Small intestine (tissue), 7 donors: ENCODE measurements around the gene MXRA7. TPM values are rescaled to one million over a fixed set of nuclear protein-coding genes. Genes with fewer than 3 reads are reported as not detected.
"Not testable (repeated sequence)": the region's sequence is repeated elsewhere in the genome, so short reads cannot be mapped to it uniquely, and the experiment has no call there.

Experiments
- DNase-seq, 2 donors: peaks; one replicate each; pipeline versions ENCODE4 v3.0.0 to v3.0.0-alpha.2; 2013
- FAIRE-seq: peaks from 2 replicates; lab custom pipeline; 2012; peaks lifted over from hg19 to GRCh38; lab: Jason Lieb, UNC
- H3K27ac ChIP-seq, 3 donors: one replicate each; pipeline ENCODE4 v1.5.1; 2013; ENCODE audit warnings: low read length in 2 of 3, mild to moderate bottlenecking in 2 of 3, control low read depth in 1 of 3, inconsistent platforms in 1 of 3, low read depth in 1 of 3, moderate library complexity in 1 of 3
- H3K27me3 ChIP-seq, 3 donors: one replicate each; pipeline ENCODE4 v1.6.1; 2013; ENCODE audit warnings: low read length in 3 of 3, inconsistent platforms in 1 of 3; ENCODE audit not compliant: control insufficient read depth in 3 of 3, insufficient read depth in 3 of 3
- H3K36me3 ChIP-seq, 3 donors: one replicate each; pipeline ENCODE4 v1.6.1; 2013; ENCODE audit warnings: low read length in 3 of 3, inconsistent platforms in 1 of 3, low read depth in 1 of 3, mild to moderate bottlenecking in 1 of 3, moderate library complexity in 1 of 3; ENCODE audit not compliant: control insufficient read depth in 3 of 3, insufficient read depth in 2 of 3
- H3K4me1 ChIP-seq, 3 donors: one replicate each; pipeline ENCODE4 v1.6.1; 2013; ENCODE audit warnings: low read length in 2 of 3, inconsistent platforms in 1 of 3, low read depth in 1 of 3, mild to moderate bottlenecking in 1 of 3, moderate library complexity in 1 of 3; ENCODE audit not compliant: control insufficient read depth in 3 of 3, insufficient read depth in 2 of 3
- H3K4me3 ChIP-seq, 3 donors: one replicate each; pipeline ENCODE4 v1.5.1; 2013; ENCODE audit warnings: low read length in 3 of 3, control low read depth in 1 of 3, inconsistent platforms in 1 of 3, low read depth in 1 of 3, mild to moderate bottlenecking in 1 of 3, moderate library complexity in 1 of 3
- H3K9me3 ChIP-seq, 2 donors: one replicate each; pipeline ENCODE4 v1.6.1; 2013; ENCODE audit warnings: low read depth in 1 of 2, low read length in 1 of 2; ENCODE audit not compliant: control insufficient read depth in 2 of 2, insufficient read depth in 1 of 2
- WGBS, 3 donors: extraction: QIAGEN DNeasy Blood & Tissue Kit; methylation state at CpG; one replicate each; pipeline ENCODE4 v1.1.7; 2013; 5-methylcytosine and 5-hydroxymethylcytosine counted together
- polyA plus RNA-seq, 4 donors: library from polyadenylated mRNA; stranded (reverse) in 3 of 4; unstranded in 1 of 4; fragments of 200-250 nt in 3 of 4; fragments of 120-200 nt in 1 of 4; gene quantifications; one replicate each; pipeline versions ENCODE4 v1.2.1 to v1.2.3, GENCODE V29; 2013
- donor health status: healthy with polysubstance abuse.
- donor health status: control.
- donor health status: control.
- donor health status: Bipolar disorder and iron deficiency.
- donor health status: healthy.

MXRA7 gene
- polyA plus RNA-seq, 4 donors, result 3.1 to 40.1 (median 23.8) TPM

GRCh38 chr17:76723812-76724211 lies 13.0 kb upstream of the MXRA7 start:
- 95 to 96% (median 96%) methylated on average over 9 of the region's 9 CpGs for WGBS, 3 donors
- H3K9me3 ChIP-seq, result no peaks in the 10 kb centered on the region
- H3K4me3 ChIP-seq, result no peak overlapping the region
- H3K27me3 ChIP-seq, result no peaks in the 10 kb centered on the region
- FAIRE-seq (no peak), DNase-seq (no peak)
- no peak overlapping the region for H3K27ac ChIP-seq
- peaks cover 18 to 61% (median 24%) of the 10 kb centered on the region in 3 donors for H3K36me3 ChIP-seq
- peaks cover 0 to 15% (median 3%) of the 10 kb centered on the region in 3 donors for H3K4me1 ChIP-seq

- peaks cover 21 to 69% (median 28%) of the 10 kb centered on the region in 3 donors for H3K36me3 ChIP-seq
- FAIRE-seq, H3K4me3 ChIP-seq, H3K9me3 ChIP-seq, H3K27me3 ChIP-seq, DNase-seq, H3K27ac ChIP-seq: not testable (repeated sequence)
- peaks cover 0 to 15% (median 3%) of the 10 kb centered on the region in 3 donors for H3K4me1 ChIP-seq
- WGBS, 3 donors, result 89 to 96% (median 92%) methylated on average over 8 of the region's 8 CpGs
Observed at GRCh38 chr17:76722977-76723376, 12.2 kb upstream of the MXRA7 start.

GRCh38 chr17:76722279-76722678 lies 11.5 kb upstream of the MXRA7 start:
- Histone ChIP-seq H3K27me3 (no peaks in the 10 kb centered on the region), H3K4me1 (peaks cover 0 to 10% (median 3%) of the 10 kb centered on the region in 3 donors), H3K36me3 (peaks cover 22 to 76% (median 31%) of the 10 kb centered on the region in 3 donors), H3K9me3 (no peaks in the 10 kb centered on the region), H3K4me3 (no peak overlapping the region), H3K27ac (no peak overlapping the region)
- FAIRE-seq (no peak), DNase-seq (no peak)
- 91 to 94% (median 93%) methylated on average over 8 of the region's 8 CpGs for WGBS, 3 donors

GRCh38 chr17:76721463-76721862 lies 10.7 kb upstream of the MXRA7 start:
- Histone ChIP-seq H3K27ac (no peak overlapping the region), H3K36me3 (peaks cover 26 to 83% (median 37%) of the 10 kb centered on the region in 3 donors), H3K27me3 (no peaks in the 10 kb centered on the region), H3K9me3 (no peaks in the 10 kb centered on the region), H3K4me1 (peaks cover 0 to 12% (median 3%) of the 10 kb centered on the region in 3 donors), H3K4me3 (no peak overlapping the region)
- no peak for FAIRE-seq
- no peak for DNase-seq
- 87 to 90% (median 89%) methylated on average over 10 of the region's 10 CpGs for WGBS, 3 donors

- Histone ChIP-seq H3K9me3 (no peaks in the 10 kb centered on the region), H3K27me3 (no peaks in the 10 kb centered on the region), H3K27ac (no peak overlapping the region), H3K4me1 (peaks cover 0 to 17% (median 3%) of the 10 kb centered on the region in 3 donors), H3K36me3 (peaks cover 26 to 89% (median 38%) of the 10 kb centered on the region in 3 donors), H3K4me3 (no peak overlapping the region)
- no peak for FAIRE-seq
- DNase-seq, result no peak
- WGBS, 3 donors, result 85 to 93% (median 90%) methylated on average over 9 of the region's 9 CpGs
Observed at GRCh38 chr17:76720941-76721340, 10.2 kb upstream of the MXRA7 start.

GRCh38 chr17:76720211-76720610 lies 9.4 kb upstream of the MXRA7 start:
- DNase-seq, result no peak

GRCh38 chr17:76718516-76718915 lies 7.8 kb upstream of the MXRA7 start:
- H3K9me3 ChIP-seq, result no peaks in the 10 kb centered on the region
- no peak overlapping the region for H3K4me3 ChIP-seq
- FAIRE-seq (no peak), DNase-seq (no peak)
- WGBS, 3 donors, result 92 to 94% (median 93%) methylated on average over 16 of the region's 16 CpGs
- peaks cover 25 to 88% (median 40%) of the 10 kb centered on the region in 3 donors for H3K36me3 ChIP-seq
- H3K27me3 ChIP-seq, result no peaks in the 10 kb centered on the region
- no peak overlapping the region for H3K27ac ChIP-seq
- peaks cover 0 to 12% (median 0%) of the 10 kb centered on the region in 3 donors for H3K4me1 ChIP-seq

More at GRCh38 chr17:76720211-76720610, 9.4 kb upstream of the MXRA7 start:
- FAIRE-seq, result no peak
- Histone ChIP-seq H3K27me3 (no peaks in the 10 kb centered on the region), H3K27ac (no peak overlapping the region), H3K36me3 (peaks cover 26 to 93% (median 38%) of the 10 kb centered on the region in 3 donors), H3K4me3 (no peak overlapping the region), H3K9me3 (no peaks in the 10 kb centered on the region), H3K4me1 (peaks cover 0 to 19% (median 3%) of the 10 kb centered on the region in 3 donors)
- WGBS, 3 donors, result 90 to 93% (median 92%) methylated on average over 9 of the region's 9 CpGs

- Histone ChIP-seq H3K4me1 (peaks cover 0 to 12% (median 0%) of the 10 kb centered on the region in 3 donors), H3K9me3 (no peaks in the 10 kb centered on the region), H3K36me3 (peaks cover 27 to 80% (median 36%) of the 10 kb centered on the region in 3 donors), H3K27ac (peak overlapping the region; percentile 65 to 93 (median 69)), H3K27me3 (no peaks in the 10 kb centered on the region), H3K4me3 (no peak overlapping the region)
- WGBS, 3 donors, result 75 to 86% (median 82%) methylated on average over 6 of the region's 6 CpGs
- DNase-seq (no peak), FAIRE-seq (no peak)
Observed at GRCh38 chr17:76716839-76717215, 6.1 kb upstream of the MXRA7 start.
